Measurements from ENCODE around the gene CCDC85A. TPM values are rescaled to one million over a fixed set of nuclear protein-coding genes. Genes with fewer than 3 reads are reported as not detected.

The CCDC85A gene
- polyA plus RNA-seq, 1 donor (not counting 4 experiments of a cell fraction or from before 2014, with no cell fraction given): not detected

- no peak for TF ChIP-seq CTCF (optimal IDR thresholded peaks at IDR 0.05 in 1 of 3, IDR thresholded peaks at IDR 0.05 in 1 of 3, conservative IDR thresholded peaks at IDR 0.05 in 1 of 3; ENCODE audit: extremely low read depth in 1 of 3, insufficient read depth in 2 of 3, low read length in 3 of 3)
- TF ChIP-seq EZH2 (IDR thresholded peaks at IDR 0.05; ENCODE audit: low read length): no peak
- Histone ChIP-seq H3K27me3 (ENCODE audit: control insufficient read depth, extremely low read depth, insufficient read depth, low read length) (no peaks in the 10 kb centered on the region), H2AFZ (ENCODE audit: control insufficient read depth, low read length) (no peak overlapping the region), H3K36me3 (ENCODE audit: control insufficient read depth in 2 of 2, extremely low read depth in 1 of 2, insufficient read depth in 2 of 2, low read length in 2 of 2) (no peaks in the 10 kb centered on the region), H4K20me1 (ENCODE audit: control insufficient read depth, extremely low read depth, insufficient read depth, low read length) (no peaks in the 10 kb centered on the region), H3K79me2 (ENCODE audit: control insufficient read depth, insufficient read depth, low read length) (no peaks in the 10 kb centered on the region), H3K4me1 (ENCODE audit: control insufficient read depth, extremely low read depth, insufficient read depth, low read length) (no peaks in the 10 kb centered on the region), H3K4me3 (ENCODE audit: control insufficient read depth in 2 of 3, extremely low read depth in 1 of 3, insufficient read depth in 2 of 3, low read depth in 1 of 3, low read length in 3 of 3) (no peak overlapping the region), H3K4me2 (ENCODE audit: control insufficient read depth, extremely low read depth, insufficient read depth, low read depth, low read length) (no peak overlapping the region), H3K9me1 (ENCODE audit: control insufficient read depth, extremely low read depth, insufficient read depth, low read length) (no peaks in the 10 kb centered on the region), H3K9ac (ENCODE audit: control insufficient read depth, extremely low read depth, insufficient read depth, low read length) (no peak overlapping the region), H3K9me3 (ENCODE audit: control insufficient read depth, low read depth, low read length) (no peaks in the 10 kb centered on the region), H3K27ac (ENCODE audit: control insufficient read depth, insufficient read depth, low read length) (no peak overlapping the region)
- dilution Hi-C loops (cut with MboI; ENCODE audit: extremely low pct_ligation_motif_present, low sequenced_read_pairs): no loop called here
- FAIRE-seq (no peak), DNase-seq (ENCODE audit: low read depth, low spot score) (no peak)
Observed at GRCh38 chr2:56167616-56168562, 15.9 kb upstream of the CCDC85A start.

- no peak overlapping the region for H3K4me3 ChIP-seq (ENCODE audit: control insufficient read depth in 2 of 3, extremely low read depth in 1 of 3, insufficient read depth in 2 of 3, low read depth in 1 of 3, low read length in 3 of 3)
- DNase-seq (ENCODE audit: low read depth, low spot score): no peak
- no peak overlapping the region for H2AFZ ChIP-seq (ENCODE audit: control insufficient read depth, low read length)
- H3K79me2 ChIP-seq (ENCODE audit: control insufficient read depth, insufficient read depth, low read length): no peaks in the 10 kb centered on the region
- no peaks in the 10 kb centered on the region for H3K9me3 ChIP-seq (ENCODE audit: control insufficient read depth, low read depth, low read length)
- FAIRE-seq: no peak
- TF ChIP-seq EZH2 (IDR thresholded peaks at IDR 0.05; ENCODE audit: low read length) (no peak), CTCF (optimal IDR thresholded peaks at IDR 0.05 in 1 of 3, IDR thresholded peaks at IDR 0.05 in 1 of 3, conservative IDR thresholded peaks at IDR 0.05 in 1 of 3; ENCODE audit: extremely low read depth in 1 of 3, insufficient read depth in 2 of 3, low read length in 3 of 3) (no peak)
- no peaks in the 10 kb centered on the region for H4K20me1 ChIP-seq (ENCODE audit: control insufficient read depth, extremely low read depth, insufficient read depth, low read length)
- no peaks in the 10 kb centered on the region for H3K27me3 ChIP-seq (ENCODE audit: control insufficient read depth, extremely low read depth, insufficient read depth, low read length)
- no peaks in the 10 kb centered on the region for H3K4me1 ChIP-seq (ENCODE audit: control insufficient read depth, extremely low read depth, insufficient read depth, low read length)
- dilution Hi-C loops (cut with MboI; ENCODE audit: extremely low pct_ligation_motif_present, low sequenced_read_pairs): no loop called here
- no peaks in the 10 kb centered on the region for H3K36me3 ChIP-seq (ENCODE audit: control insufficient read depth in 2 of 2, extremely low read depth in 1 of 2, insufficient read depth in 2 of 2, low read length in 2 of 2)
- no peak overlapping the region for H3K9ac ChIP-seq (ENCODE audit: control insufficient read depth, extremely low read depth, insufficient read depth, low read length)
- H3K27ac ChIP-seq (ENCODE audit: control insufficient read depth, insufficient read depth, low read length): no peak overlapping the region
- no peaks in the 10 kb centered on the region for H3K9me1 ChIP-seq (ENCODE audit: control insufficient read depth, extremely low read depth, insufficient read depth, low read length)
- no peak overlapping the region for H3K4me2 ChIP-seq (ENCODE audit: control insufficient read depth, extremely low read depth, insufficient read depth, low read depth, low read length)
Observed at GRCh38 chr2:56169521-56169920, 14.3 kb upstream of the CCDC85A start.

Data from keratinocyte (primary cell).